ENCODE results near the gene N4BP2.
"Not testable (repeated sequence)": the region's sequence is repeated elsewhere in the genome, so short reads cannot be mapped to it uniquely, and the experiment has no call there.

N4BP2 gene

GRCh38 chr4:40144716-40145115, 88.1 kb downstream of the N4BP2 start:
- no peak overlapping the region for H3K27ac ChIP-seq (ENCODE audit: insufficient read depth in 1 of 2, low read depth in 1 of 2, low read length in 2 of 2, poor library complexity in 1 of 2, severe bottlenecking in 2 of 2)
- no peaks in the 10 kb centered on the region for H3K27me3 ChIP-seq (replicated peaks in 2 of 5; ENCODE audit: control insufficient read depth in 4 of 5, insufficient read depth in 5 of 5, low read length in 4 of 5)
- DNase-seq, result no peak
- H3K36me3 ChIP-seq (ENCODE audit: control insufficient read depth in 4 of 4, insufficient read depth in 4 of 4, low read length in 3 of 4), result peaks cover 12 to 33% (median 17%) of the 10 kb centered on the region in 4 experiments
- no peaks in the 10 kb centered on the region for H3K9me3 ChIP-seq (ENCODE audit: control extremely low read depth in 1 of 5, control insufficient read depth in 4 of 5, insufficient read depth in 2 of 5, low read depth in 1 of 5, low read length in 4 of 5)
- POLR2A ChIA-PET, result no interaction called here
- no peaks in the 10 kb centered on the region for H3K4me1 ChIP-seq (ENCODE audit: control extremely low read depth in 1 of 4, control insufficient read depth in 4 of 4, insufficient read depth in 4 of 4, low read length in 3 of 4)
- no peak overlapping the region for H3K4me3 ChIP-seq (ENCODE audit: control insufficient read depth in 1 of 7, extremely low read depth in 1 of 7, insufficient read depth in 4 of 7, low read depth in 2 of 7, low read length in 6 of 7)
- WGBS (ENCODE audit: insufficient coverage), result no CpG with 5 or more reads among the region's 2 CpGs
- CTCF ChIA-PET, result interaction anchor here (0.9 kb wide), 1 partner anchor 181 kb away, joined by 3 read pairs; no protein-coding TSS in a partner anchor

DNA sequence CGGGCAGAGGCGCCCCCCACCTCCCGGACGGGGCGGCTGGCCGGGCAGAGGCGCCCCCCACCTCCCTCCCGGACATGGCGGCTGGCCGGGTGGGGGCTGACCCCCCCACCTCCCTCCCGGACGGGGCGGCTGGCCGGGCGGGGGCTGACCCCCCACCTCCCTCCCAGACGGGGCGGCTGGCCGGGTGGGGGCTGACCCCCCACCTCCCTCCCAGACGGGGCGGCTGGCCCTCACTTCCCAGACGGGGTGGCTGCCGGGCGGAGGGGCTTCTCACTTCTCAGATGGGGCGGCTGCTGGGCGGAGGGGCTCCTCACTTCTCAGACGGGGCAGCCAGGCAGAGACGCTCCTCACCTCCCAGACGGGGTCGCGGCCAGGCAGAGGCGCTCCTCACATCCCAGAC, 90.8 kb downstream of the N4BP2 start:
- peaks cover 15 to 30% (median 17%) of the 10 kb centered on the region in 4 experiments for H3K36me3 ChIP-seq (ENCODE audit: control insufficient read depth in 4 of 4, insufficient read depth in 4 of 4, low read length in 3 of 4)

DNA sequence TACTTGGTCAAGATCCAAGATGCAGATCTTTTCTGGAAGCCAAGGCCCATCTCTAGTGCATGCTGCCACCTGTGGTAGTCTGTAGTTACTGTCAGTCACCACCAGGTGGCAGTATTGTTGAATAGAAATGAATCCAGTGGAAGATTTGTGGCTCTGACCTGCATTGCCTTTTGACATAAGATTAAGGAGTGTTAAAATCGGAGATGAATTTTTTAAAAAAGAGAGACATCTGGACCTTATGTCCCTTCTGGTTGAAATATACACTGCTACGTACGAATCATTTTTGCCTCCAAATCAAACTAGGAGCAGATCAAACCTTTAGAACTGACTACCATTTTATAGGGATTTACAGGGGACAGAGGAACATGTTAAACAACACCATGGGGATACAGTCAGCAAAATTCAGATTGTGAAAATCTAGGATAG, 93.3 kb downstream of the N4BP2 start:
- DNase-seq, result peak; percentile 79 to 90 (median 89)
- CTCF ChIA-PET, result interaction anchor here (0.6 to 4.2 kb wide), 14 partner anchors 9 to 367 kb away, joined by 3 to 22 read pairs (median 4); no protein-coding TSS in a partner anchor
- Histone ChIP-seq H3K27ac (ENCODE audit: insufficient read depth in 1 of 2, low read depth in 1 of 2, low read length in 2 of 2, poor library complexity in 1 of 2, severe bottlenecking in 2 of 2) (no peak overlapping the region), H3K27me3 (replicated peaks in 2 of 5; ENCODE audit: control insufficient read depth in 4 of 5, insufficient read depth in 5 of 5, low read length in 4 of 5) (no peaks in the 10 kb centered on the region), H3K36me3 (ENCODE audit: control insufficient read depth in 4 of 4, insufficient read depth in 4 of 4, low read length in 3 of 4) (peaks cover 2 to 10% (median 4%) of the 10 kb centered on the region in 4 experiments), H3K4me1 (ENCODE audit: control extremely low read depth in 1 of 4, control insufficient read depth in 4 of 4, insufficient read depth in 4 of 4, low read length in 3 of 4) (peaks cover 0 to 9% (median 5%) of the 10 kb centered on the region in 4 experiments), H3K9me3 (ENCODE audit: control extremely low read depth in 1 of 5, control insufficient read depth in 4 of 5, insufficient read depth in 2 of 5, low read depth in 1 of 5, low read length in 4 of 5) (peaks cover 0 to 2% (median 0%) of the 10 kb centered on the region in 5 experiments), H3K4me3 (ENCODE audit: control insufficient read depth in 1 of 7, extremely low read depth in 1 of 7, insufficient read depth in 4 of 7, low read depth in 2 of 7, low read length in 6 of 7) (no peak overlapping the region)
- 93% methylated on average over 2 of the region's 3 CpGs for WGBS (ENCODE audit: insufficient coverage)
- POLR2A ChIA-PET, result no interaction called here

More for the DNA sequence above, 90.8 kb downstream of the N4BP2 start:
- WGBS (ENCODE audit: insufficient coverage), result 98% methylated on average over 8 of the region's 31 CpGs
- H3K4me3 ChIP-seq (ENCODE audit: control insufficient read depth in 1 of 7, extremely low read depth in 1 of 7, insufficient read depth in 4 of 7, low read depth in 2 of 7, low read length in 6 of 7); DNase-seq; POLR2A ChIA-PET; H3K4me1 ChIP-seq (ENCODE audit: control extremely low read depth in 1 of 4, control insufficient read depth in 4 of 4, insufficient read depth in 4 of 4, low read length in 3 of 4); CTCF ChIA-PET; H3K9me3 ChIP-seq (ENCODE audit: control extremely low read depth in 1 of 5, control insufficient read depth in 4 of 5, insufficient read depth in 2 of 5, low read depth in 1 of 5, low read length in 4 of 5); H3K27ac ChIP-seq (ENCODE audit: insufficient read depth in 1 of 2, low read depth in 1 of 2, low read length in 2 of 2, poor library complexity in 1 of 2, severe bottlenecking in 2 of 2); H3K27me3 ChIP-seq (replicated peaks in 2 of 5; ENCODE audit: control insufficient read depth in 4 of 5, insufficient read depth in 5 of 5, low read length in 4 of 5): not testable (repeated sequence)

- Histone ChIP-seq H3K4me1 (ENCODE audit: control extremely low read depth in 1 of 4, control insufficient read depth in 4 of 4, insufficient read depth in 4 of 4, low read length in 3 of 4) (peaks cover 0 to 9% (median 5%) of the 10 kb centered on the region in 4 experiments), H3K4me3 (ENCODE audit: control insufficient read depth in 1 of 7, extremely low read depth in 1 of 7, insufficient read depth in 4 of 7, low read depth in 2 of 7, low read length in 6 of 7) (no peak overlapping the region), H3K36me3 (ENCODE audit: control insufficient read depth in 4 of 4, insufficient read depth in 4 of 4, low read length in 3 of 4) (peaks cover 0 to 9% (median 4%) of the 10 kb centered on the region in 4 experiments), H3K27ac (ENCODE audit: insufficient read depth in 1 of 2, low read depth in 1 of 2, low read length in 2 of 2, poor library complexity in 1 of 2, severe bottlenecking in 2 of 2) (no peak overlapping the region), H3K9me3 (ENCODE audit: control extremely low read depth in 1 of 5, control insufficient read depth in 4 of 5, insufficient read depth in 2 of 5, low read depth in 1 of 5, low read length in 4 of 5) (peaks cover 0 to 2% (median 0%) of the 10 kb centered on the region in 5 experiments), H3K27me3 (replicated peaks in 2 of 5; ENCODE audit: control insufficient read depth in 4 of 5, insufficient read depth in 5 of 5, low read length in 4 of 5) (no peaks in the 10 kb centered on the region)
- WGBS (ENCODE audit: insufficient coverage), result 100% methylated on average over 1 of the region's 3 CpGs
- DNase-seq, result no peak
- POLR2A ChIA-PET, result no interaction called here
- CTCF ChIA-PET, result interaction anchor here (1.4 to 4.2 kb wide), 6 partner anchors 10 to 174 kb away, joined by 3 to 22 read pairs (median 16); no protein-coding TSS in a partner anchor
Observed at GRCh38 chr4:40150932-40151331, 94.3 kb downstream of the N4BP2 start.

- Histone ChIP-seq H3K4me3 (ENCODE audit: control insufficient read depth in 1 of 7, extremely low read depth in 1 of 7, insufficient read depth in 4 of 7, low read depth in 2 of 7, low read length in 6 of 7) (no peak overlapping the region), H3K4me1 (ENCODE audit: control extremely low read depth in 1 of 4, control insufficient read depth in 4 of 4, insufficient read depth in 4 of 4, low read length in 3 of 4) (peaks cover 0 to 9% (median 5%) of the 10 kb centered on the region in 4 experiments), H3K36me3 (ENCODE audit: control insufficient read depth in 4 of 4, insufficient read depth in 4 of 4, low read length in 3 of 4) (peaks cover 0 to 4% (median 1%) of the 10 kb centered on the region in 4 experiments), H3K27ac (ENCODE audit: insufficient read depth in 1 of 2, low read depth in 1 of 2, low read length in 2 of 2, poor library complexity in 1 of 2, severe bottlenecking in 2 of 2) (no peak overlapping the region), H3K27me3 (replicated peaks in 2 of 5; ENCODE audit: control insufficient read depth in 4 of 5, insufficient read depth in 5 of 5, low read length in 4 of 5) (no peaks in the 10 kb centered on the region), H3K9me3 (ENCODE audit: control extremely low read depth in 1 of 5, control insufficient read depth in 4 of 5, insufficient read depth in 2 of 5, low read depth in 1 of 5, low read length in 4 of 5) (peaks cover 0 to 2% (median 0%) of the 10 kb centered on the region in 5 experiments)
- WGBS (ENCODE audit: insufficient coverage), result 0% methylated on average over 1 of the region's 4 CpGs
- POLR2A ChIA-PET, result no interaction called here
- CTCF ChIA-PET, result interaction anchor here (1.2 to 4.2 kb wide), 9 partner anchors 9 to 566 kb away, joined by 3 to 22 read pairs (median 13); no protein-coding TSS in a partner anchor
- peak in 2 of 3 donors; percentile 46 to 60 for DNase-seq
Observed at GRCh38 chr4:40152637-40153036, 96.0 kb downstream of the N4BP2 start.

GRCh38 chr4:40157436-40157835, 100.8 kb downstream of the N4BP2 start:
- ChIA-PET POLR2A (no interaction called here), CTCF (interaction anchor here (1.0 kb wide), 1 partner anchor 154 kb away, joined by 3 read pairs; no protein-coding TSS in a partner anchor)
- no peak overlapping the region for H3K27ac ChIP-seq (ENCODE audit: insufficient read depth in 1 of 2, low read depth in 1 of 2, low read length in 2 of 2, poor library complexity in 1 of 2, severe bottlenecking in 2 of 2)
- no peaks in the 10 kb centered on the region for H3K9me3 ChIP-seq (ENCODE audit: control extremely low read depth in 1 of 5, control insufficient read depth in 4 of 5, insufficient read depth in 2 of 5, low read depth in 1 of 5, low read length in 4 of 5)
- 100% methylated on average over 1 of the region's 4 CpGs for WGBS (ENCODE audit: insufficient coverage)
- peaks cover 0 to 5% (median 3%) of the 10 kb centered on the region in 4 experiments for H3K4me1 ChIP-seq (ENCODE audit: control extremely low read depth in 1 of 4, control insufficient read depth in 4 of 4, insufficient read depth in 4 of 4, low read length in 3 of 4)
- no peak overlapping the region for H3K4me3 ChIP-seq (ENCODE audit: control insufficient read depth in 1 of 7, extremely low read depth in 1 of 7, insufficient read depth in 4 of 7, low read depth in 2 of 7, low read length in 6 of 7)
- H3K36me3 ChIP-seq (ENCODE audit: control insufficient read depth in 4 of 4, insufficient read depth in 4 of 4, low read length in 3 of 4), result peaks cover 3 to 18% (median 5%) of the 10 kb centered on the region in 4 experiments
- H3K27me3 ChIP-seq (replicated peaks in 2 of 5; ENCODE audit: control insufficient read depth in 4 of 5, insufficient read depth in 5 of 5, low read length in 4 of 5), result no peaks in the 10 kb centered on the region
- no peak for DNase-seq

DNA sequence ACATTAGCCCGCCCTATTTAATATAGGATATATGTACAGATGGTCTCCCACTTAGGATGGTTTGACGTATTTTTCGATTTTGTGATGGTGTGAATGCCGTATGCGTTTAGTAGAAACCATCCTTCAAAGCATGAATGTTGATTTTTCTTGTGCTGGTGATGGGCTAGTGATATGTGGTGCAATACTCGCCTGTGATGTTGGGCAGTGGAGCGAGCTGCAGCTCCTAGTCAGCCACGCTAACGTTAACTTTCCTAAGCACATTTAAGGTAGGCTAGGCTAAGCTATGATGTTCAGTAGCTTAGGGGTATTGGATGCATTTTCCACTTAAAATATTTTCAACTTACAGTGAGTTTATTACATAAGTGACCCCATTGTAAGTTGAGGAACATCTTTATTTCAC, 103.6 kb downstream of the N4BP2 start:
- Histone ChIP-seq H3K27ac (ENCODE audit: insufficient read depth in 1 of 2, low read depth in 1 of 2, low read length in 2 of 2, poor library complexity in 1 of 2, severe bottlenecking in 2 of 2) (no peak overlapping the region), H3K9me3 (ENCODE audit: control extremely low read depth in 1 of 5, control insufficient read depth in 4 of 5, insufficient read depth in 2 of 5, low read depth in 1 of 5, low read length in 4 of 5) (no peaks in the 10 kb centered on the region), H3K27me3 (replicated peaks in 2 of 5; ENCODE audit: control insufficient read depth in 4 of 5, insufficient read depth in 5 of 5, low read length in 4 of 5) (no peaks in the 10 kb centered on the region), H3K4me1 (ENCODE audit: control extremely low read depth in 1 of 4, control insufficient read depth in 4 of 4, insufficient read depth in 4 of 4, low read length in 3 of 4) (no peaks in the 10 kb centered on the region), H3K4me3 (ENCODE audit: control insufficient read depth in 1 of 7, extremely low read depth in 1 of 7, insufficient read depth in 4 of 7, low read depth in 2 of 7, low read length in 6 of 7) (no peak overlapping the region), H3K36me3 (ENCODE audit: control insufficient read depth in 4 of 4, insufficient read depth in 4 of 4, low read length in 3 of 4) (peaks cover 5 to 23% (median 7%) of the 10 kb centered on the region in 4 experiments)
- WGBS (ENCODE audit: insufficient coverage), result 97% methylated on average over 6 of the region's 9 CpGs
- DNase-seq, result no peak
- ChIA-PET CTCF (interaction anchor here (1.5 to 3.8 kb wide), 3 partner anchors 8 to 151 kb away, joined by 3 to 16 read pairs (median 4); no protein-coding TSS in a partner anchor), POLR2A (no interaction called here)
